GM19035 (cell line): ENCODE data around the gene ADRM1.
A peak's percentile ranks its signal among the peaks of the same experiment; 100 is the strongest.

Experiments used
- ATAC-seq: cut with Tn5 transposase; IDR thresholded peaks from one replicate; pipeline ENCODE4 v1.9.1; 2021; ENCODE audit not compliant: unreplicated experiment

Gene ADRM1

GRCh38 chr20:62336775-62337557 is 34.2 kb downstream of the ADRM1 start:
- no peak for ATAC-seq

GRCh38 chr20:62337558-62338293 is 34.9 kb downstream of the ADRM1 start:
- ATAC-seq = no peak

GRCh38 chr20:62338294-62338620 is 35.5 kb downstream of the ADRM1 start:
- no peak for ATAC-seq

GRCh38 chr20:62339647-62340062 is 36.9 kb downstream of the ADRM1 start:
- ATAC-seq = peak; percentile 74

GRCh38 chr20:62342910-62343309 is 40.1 kb downstream of the ADRM1 start:
- no peak for ATAC-seq

- ATAC-seq = no peak
Measured at GRCh38 chr20:62344092-62344491, 41.3 kb downstream of the ADRM1 start.

GRCh38 chr20:62344782-62345181 is 42.0 kb downstream of the ADRM1 start:
- no peak for ATAC-seq

- no peak for ATAC-seq
Measured at GRCh38 chr20:62345681-62346370, 43.0 kb downstream of the ADRM1 start.

- no peak for ATAC-seq
Measured at GRCh38 chr20:62346398-62347150, 43.8 kb downstream of the ADRM1 start.

- no peak for ATAC-seq
Measured at GRCh38 chr20:62347151-62347404, 44.3 kb downstream of the ADRM1 start.

- no peak for ATAC-seq
Measured at GRCh38 chr20:62347445-62347844, 44.6 kb downstream of the ADRM1 start.

GRCh38 chr20:62348604-62349003 is 45.8 kb downstream of the ADRM1 start:
- ATAC-seq = no peak

- no peak for ATAC-seq
Measured at GRCh38 chr20:62349556-62350097, 46.8 kb downstream of the ADRM1 start.

GRCh38 chr20:62350098-62350628 is 47.4 kb downstream of the ADRM1 start:
- no peak for ATAC-seq

GRCh38 chr20:62350629-62351422 is 48.0 kb downstream of the ADRM1 start:
- no peak for ATAC-seq

GRCh38 chr20:62351469-62352401 is 48.9 kb downstream of the ADRM1 start:
- no peak for ATAC-seq

GRCh38 chr20:62352402-62353288 is 49.8 kb downstream of the ADRM1 start:
- ATAC-seq = no peak
